ENCODE measurements around the gene SPDYC.

The SPDYC gene

DNA sequence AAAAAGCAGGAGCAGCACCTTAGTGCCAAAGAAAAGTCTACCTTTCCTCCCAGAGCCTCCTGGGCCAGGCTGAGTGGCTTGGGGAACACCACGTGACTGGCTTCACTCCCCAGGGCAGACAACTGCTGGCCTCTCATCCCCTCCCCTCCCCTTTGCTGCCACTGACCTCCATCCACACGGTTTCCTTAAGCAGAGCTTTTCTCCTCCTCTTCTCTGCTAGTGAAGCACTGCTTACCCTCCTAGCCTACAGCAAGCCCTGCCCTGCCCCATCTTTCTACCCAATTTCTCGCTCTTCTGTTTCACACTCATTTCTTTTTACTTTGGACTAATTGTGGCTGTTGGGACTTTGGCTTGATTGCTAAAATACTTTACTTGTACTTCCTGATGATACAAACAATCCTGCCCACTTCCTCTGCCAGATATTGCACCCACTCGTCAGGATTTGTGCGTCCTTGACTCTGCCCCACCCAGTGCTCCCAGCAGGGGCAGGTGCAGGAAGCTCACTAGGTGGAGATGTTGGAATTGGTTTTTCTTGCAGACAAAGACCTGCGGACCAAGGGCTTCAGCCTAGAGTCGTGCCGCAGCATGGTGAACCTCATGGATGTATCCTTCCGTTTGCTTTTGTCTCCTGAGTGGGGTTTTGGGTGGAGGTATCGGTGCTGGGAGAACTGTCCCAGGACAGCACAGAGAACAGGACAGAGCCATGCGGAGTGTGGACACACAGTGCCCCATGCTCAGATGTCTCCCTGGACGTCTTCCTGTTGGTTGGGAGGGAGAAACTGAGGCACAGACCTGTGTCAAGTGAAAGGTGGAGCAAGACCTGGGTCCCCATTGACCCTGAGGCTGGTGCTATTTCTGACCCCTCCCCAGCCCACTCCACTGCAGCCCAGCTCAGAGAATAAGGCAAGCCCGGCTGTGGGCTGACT is 39.0 kb downstream of the SPDYC start:
- DNase-seq = no peak

DNA sequence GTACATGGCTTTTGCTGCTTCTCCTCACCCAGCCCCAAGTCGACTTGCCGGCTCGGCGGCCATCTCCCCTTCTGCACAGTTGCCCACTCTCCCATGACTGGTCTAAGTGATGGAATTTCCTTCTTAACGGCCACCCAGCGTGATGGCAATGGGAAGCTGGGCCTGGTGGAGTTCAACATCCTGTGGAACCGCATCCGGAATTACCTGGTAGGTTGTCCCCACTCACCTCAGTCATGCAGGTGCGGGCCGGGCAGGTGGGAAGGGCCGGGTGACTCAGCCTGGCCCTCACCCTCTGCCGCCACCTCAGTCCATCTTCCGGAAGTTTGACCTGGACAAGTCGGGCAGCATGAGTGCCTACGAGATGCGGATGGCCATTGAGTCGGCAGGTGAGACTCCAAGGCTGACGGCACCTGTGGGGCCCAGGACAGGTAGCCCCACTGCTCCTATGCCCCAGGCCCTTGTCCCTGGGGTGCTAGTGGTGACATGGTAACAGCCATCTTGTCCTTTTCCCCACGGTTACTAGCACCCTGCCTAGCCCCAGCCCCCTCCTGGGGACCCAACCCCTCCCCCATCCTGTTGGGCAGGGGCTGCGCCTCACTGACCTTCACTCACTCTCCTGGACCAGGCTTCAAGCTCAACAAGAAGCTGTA is 39.8 kb downstream of the SPDYC start:
- no peak for DNase-seq

DNA sequence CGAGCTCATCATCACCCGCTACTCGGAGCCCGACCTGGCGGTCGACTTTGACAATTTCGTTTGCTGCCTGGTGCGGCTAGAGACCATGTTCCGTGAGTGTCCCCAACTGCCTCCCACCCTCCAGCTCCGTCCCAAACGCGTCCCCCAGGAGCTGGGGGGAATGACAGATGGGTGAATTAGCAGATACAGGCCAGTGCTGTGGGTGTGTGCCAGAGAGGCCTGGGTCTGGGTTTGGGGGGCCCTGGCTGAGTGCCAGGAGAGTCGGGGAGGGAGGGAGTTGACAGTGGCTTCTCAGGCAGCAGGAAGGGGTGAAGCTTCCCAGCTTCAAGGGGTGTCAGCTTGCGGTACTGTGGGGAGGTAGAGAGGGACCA is 40.3 kb downstream of the SPDYC start:
- no peak for DNase-seq

DNA sequence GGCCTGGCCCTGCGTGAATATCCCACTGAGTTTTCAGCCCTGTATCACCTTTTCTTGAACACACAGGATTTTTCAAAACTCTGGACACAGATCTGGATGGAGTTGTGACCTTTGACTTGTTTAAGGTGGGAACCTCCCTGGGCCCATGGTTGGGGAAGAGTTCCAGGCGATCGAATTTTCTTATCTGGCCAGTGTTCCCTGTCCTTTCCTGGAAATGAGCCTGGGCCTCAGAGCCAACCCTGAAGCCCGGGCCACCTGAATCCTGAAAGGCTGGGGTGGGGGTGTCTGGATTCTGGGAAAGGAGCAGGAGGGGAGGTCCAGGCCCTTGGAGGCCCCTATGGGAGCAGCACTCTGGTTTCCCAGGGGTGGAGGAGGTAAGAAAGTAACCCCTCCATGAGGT is 40.7 kb downstream of the SPDYC start:
- DNase-seq = no peak

DNA sequence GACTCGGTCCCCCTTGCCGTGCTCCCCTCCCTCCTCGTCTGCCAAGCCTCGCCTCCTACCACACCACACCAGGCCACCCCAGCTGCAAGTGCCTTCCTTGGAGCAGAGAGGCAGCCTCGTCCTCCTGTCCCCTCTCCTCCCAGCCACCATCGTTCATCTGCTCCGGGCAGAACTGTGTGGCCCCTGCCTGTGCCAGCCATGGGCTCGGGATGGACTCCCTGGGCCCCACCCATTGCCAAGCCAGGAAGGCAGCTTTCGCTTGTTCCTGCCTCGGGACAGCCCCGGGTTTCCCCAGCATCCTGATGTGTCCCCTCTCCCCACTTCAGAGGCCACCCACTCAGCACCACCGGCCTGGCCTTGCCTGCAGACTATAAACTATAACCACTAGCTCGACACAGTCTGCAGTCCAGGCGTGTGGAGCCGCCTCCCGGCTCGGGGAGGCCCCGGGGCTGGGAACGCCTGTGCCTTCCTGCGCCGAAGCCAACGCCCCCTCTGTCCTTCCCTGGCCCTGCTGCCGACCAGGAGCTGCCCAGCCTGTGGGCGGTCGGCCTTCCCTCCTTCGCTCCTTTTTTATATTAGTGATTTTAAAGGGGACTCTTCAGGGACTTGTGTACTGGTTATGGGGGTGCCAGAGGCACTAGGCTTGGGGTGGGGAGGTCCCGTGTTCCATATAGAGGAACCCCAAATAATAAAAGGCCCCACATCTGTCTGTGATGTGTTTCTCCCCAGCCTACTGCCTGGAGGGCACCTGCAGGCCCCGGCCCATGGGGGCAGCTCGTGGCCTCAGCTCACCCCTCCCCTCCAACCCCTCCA is 41.5 kb downstream of the SPDYC start:
- no peak for DNase-seq

DNA sequence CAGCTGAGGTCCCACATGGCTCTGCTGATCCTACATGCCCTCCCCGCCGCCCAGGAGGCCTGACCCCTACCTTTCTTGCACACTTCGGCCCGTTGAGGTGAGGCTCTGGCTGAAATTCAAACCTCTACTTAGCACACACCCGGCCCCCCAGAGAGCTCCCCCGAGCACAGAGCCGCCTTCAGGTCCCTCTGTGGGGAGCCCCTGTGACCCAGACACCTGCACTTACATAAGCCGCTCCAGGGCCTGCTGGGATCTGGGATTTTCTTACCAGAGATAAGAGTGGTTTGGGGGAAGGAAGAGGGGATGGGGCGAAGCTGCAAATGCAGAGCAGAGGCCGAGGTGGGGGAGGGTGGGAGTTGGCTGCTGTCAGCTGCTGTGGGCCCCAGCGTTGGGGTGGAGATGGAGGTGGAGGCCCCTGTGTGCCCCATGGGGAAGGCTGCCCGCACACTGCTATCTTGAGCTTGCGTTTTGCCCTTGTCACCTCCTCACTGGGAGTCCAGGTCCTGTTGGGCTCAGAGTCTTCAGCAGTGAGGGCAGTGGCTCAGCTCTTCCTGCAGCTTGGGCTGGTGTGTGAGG is 42.3 kb downstream of the SPDYC start:
- no peak for DNase-seq

DNA sequence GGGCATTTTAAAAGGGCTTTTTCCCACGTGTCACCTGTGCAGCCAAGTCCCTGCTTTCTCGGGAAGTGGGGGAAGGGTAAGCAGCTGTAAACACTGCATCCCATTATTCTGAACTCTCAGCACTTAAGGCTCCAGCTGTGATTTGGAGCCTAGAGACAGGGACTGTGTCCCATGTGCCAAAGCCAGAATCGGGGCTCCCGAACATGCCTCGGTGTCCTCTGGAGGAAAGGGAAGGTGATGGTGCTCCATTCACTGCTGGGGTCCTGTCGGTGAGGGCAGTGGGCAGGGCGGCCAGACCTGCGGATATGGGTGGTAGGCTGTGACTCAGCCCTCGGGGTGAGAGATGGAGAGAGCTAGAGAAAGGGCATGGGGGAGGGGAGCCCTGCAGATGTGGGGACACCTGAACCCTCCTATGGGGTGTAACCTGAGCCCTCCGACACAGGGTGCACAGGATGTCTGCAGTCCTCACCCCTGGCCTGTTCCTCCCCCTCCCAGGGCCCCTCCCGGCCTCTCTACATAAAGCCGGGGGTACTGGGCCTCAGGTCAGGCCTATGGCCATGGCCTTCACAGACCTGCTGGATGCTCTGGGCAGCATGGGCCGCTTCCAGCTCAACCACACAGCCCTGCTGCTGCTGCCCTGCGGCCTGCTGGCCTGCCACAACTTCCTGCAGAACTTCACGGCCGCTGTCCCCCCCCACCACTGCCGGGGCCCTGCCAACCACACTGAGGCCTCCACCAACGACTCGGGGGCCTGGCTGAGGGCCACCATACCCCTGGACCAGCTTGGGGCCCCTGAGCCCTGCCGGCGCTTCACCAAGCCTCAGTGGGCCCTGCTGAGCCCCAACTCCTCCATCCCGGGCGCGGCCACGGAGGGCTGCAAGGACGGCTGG is 43.5 kb downstream of the SPDYC start:
- DNase-seq = no peak

DNA sequence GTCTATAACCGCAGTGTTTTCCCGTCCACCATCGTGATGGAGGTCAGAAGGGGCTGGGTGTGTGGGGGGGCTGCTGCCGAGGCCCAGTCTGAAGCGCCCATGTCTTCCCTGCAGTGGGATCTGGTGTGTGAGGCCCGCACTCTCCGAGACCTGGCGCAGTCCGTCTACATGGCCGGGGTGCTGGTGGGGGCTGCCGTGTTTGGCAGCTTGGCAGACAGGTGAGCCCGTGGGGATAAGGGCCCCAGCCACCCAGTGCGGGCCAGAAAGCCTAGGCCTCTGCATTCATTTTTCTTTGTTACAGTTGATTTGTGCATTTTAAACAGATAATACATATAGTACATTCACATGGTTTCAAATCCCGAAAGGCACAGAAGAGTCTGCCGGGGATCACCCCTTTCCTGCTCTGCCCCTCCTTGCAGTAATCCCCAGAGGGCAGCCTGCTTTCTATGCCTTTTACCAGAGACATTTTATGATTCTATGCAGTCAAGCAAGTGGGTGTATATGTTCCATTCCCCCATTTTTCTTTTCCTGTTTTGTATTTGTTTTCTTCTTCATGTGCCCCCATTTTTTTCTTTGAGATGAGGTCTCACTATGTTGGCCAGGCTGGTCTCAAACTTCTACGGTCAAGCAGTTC is 44.3 kb downstream of the SPDYC start:
- DNase-seq = no peak

DNA sequence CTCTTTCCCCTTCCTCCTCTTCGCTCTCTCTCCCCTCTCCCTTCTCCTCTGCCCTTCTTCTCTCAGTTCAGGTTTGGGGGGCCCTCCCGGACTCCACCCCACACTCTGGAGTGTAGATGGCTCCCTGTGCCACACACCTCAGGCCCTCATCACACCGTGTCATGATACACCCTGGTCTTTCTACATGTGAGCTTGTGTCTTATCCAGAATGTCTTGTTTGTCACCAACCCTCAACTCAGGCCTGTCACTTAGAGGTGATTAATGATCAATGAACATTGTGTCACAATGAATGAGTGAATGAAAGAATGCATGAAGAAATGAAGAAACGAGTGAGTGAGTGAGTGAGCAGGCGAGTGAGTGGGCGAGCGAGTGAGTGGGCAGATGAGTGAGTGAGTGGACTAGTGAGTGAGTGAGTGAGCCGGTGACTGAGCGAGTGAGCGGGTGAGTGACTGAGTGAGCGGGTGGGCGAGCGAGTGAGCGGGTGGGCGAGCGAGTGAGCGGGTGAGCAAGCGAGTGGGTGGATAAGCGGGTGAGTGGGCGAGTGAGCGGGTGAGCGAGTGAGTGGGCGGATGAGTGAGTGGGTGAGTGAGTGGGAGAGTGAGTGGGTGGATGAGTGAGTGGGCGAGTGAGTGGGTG is 45.5 kb downstream of the SPDYC start:
- peak; percentile 52 for DNase-seq

DNA sequence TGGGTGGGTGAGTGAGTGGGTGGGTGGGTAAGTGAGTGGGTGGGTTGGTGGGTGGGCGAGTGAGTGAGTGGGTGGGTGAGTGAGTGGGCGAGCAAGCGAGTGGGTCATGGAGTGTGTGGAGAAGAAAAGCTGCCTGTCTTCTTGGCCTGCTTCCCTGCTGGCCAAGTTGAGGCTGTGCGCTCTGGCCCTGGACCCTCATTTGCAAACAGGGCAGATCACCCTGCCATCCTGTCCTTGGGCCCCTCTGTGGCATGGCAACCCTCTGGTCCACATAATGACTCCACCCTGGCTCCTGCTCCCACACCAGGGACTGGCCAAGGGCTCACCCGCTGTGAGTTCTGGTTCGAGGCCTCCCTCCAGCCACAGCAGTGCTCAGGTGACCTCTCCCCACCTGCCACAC is 46.8 kb downstream of the SPDYC start:
- no peak for DNase-seq

DNA sequence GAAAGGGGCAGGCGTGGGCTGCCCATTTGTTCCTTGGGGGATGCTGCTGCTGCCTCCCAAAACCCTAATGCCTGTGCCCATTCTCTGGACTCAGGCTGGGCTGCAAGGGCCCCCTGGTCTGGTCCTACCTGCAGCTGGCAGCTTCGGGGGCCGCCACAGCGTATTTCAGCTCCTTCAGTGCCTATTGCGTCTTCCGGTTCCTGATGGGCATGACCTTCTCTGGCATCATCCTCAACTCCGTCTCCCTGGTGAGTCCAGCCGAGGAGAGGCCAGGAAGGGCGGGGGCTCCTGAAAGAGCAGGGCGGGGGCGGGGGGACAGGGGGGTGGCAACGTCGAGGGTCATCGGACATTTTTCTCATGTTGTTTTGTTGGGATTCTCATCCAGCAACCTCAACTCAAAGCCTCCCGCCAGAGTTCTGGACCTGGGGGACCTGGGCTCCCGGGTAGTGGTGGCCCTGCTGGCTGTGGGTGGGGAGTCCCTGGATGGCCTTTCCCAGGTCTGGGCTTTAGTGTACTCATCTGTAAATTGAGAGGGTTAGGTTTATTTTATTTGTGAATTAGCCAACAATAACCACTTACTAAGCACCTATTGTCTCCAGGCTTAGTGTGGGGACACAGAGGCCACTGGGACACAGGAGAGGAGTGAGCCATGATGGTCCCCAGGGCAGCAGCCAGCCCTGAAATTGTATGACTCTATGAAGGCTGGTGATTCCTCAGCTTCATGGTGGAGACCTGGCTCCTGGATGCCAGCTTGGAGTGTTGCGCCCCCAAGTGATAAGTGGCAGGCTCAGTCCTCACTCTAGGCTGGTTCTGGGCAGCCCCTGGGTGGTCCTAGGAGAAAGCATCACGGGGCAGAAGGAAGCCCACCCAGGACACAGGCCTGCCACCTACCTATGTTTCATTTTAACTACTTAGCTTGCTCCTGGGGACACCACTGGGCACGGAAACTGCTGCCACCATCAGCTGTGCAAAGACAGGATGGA is 47.7 kb downstream of the SPDYC start:
- DNase-seq = no peak

DNA sequence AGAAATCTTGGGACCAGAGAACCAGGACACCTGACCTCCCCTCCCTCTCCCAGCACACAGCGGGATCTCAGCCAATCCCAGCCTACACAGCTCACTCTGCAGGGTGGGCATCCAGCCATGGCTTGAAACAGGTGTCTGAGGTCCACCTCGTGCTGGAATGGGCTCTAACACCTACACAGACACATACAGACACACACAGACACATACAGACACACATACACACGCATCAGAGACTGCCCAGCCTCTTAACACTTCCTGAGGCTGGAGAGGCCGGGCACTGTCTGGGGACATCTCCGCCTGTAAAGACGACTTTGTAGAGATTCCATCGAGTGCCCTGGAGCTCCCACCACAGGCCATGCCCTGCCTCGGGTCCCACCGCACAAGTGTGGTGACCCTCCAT is 48.4 kb downstream of the SPDYC start:
- DNase-seq = no peak

DNA sequence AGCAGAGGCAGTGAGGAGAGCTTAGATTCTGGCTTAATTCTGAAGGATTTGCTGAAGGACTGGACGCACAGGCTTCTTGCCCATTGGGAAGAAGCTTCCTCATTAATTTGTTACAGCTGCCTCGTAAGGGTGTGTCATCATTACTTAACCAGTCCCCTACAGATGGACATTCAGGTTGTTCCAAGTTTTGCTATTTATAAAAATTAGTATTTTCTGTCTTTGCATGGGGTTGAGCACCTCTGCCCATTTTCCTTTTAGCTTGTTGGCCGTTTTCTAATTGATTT is 49.8 kb downstream of the SPDYC start:
- DNase-seq = no peak

DNA sequence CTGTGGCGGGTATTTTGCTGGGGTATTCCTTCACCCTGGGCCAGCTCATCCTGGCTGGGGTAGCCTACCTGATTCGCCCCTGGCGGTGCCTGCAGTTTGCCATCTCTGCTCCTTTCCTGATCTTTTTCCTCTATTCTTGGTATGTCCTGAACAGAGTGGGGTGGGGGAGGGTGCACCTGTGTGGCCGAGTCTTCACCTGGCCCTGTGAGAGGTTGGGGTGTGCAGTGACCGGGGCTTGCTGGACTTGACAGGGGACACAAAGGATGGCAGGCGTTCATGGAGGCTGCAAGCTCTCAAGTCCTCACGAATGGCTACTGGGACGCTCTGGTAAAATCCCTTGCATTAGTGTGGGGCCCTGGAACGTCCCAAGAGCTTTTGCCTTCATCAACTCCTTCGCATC is 51.0 kb downstream of the SPDYC start:
- no peak for DNase-seq

All from stimulated activated CD4-positive, alpha-beta T cell treated with anti-CD3 and anti-CD28 coated beads, Interleukin-15, amount 100 ng/mL, for 24 hours (primary cell).